ENCODE measurements around the gene ZNF878. TPM values are rescaled to one million over a fixed set of nuclear protein-coding genes. Genes with fewer than 3 reads are reported as not detected.
A peak's percentile ranks its signal among the peaks of the same experiment; 100 is the strongest.
"Not testable (repeated sequence)": the region's sequence is repeated elsewhere in the genome, so short reads cannot be mapped to it uniquely, and the experiment has no call there.

The ZNF878 gene
- total RNA-seq, 1 experiment from 2014 or later = 2.1 TPM

- Histone ChIP-seq H3K9me3 (ENCODE audit: control insufficient read depth, insufficient read depth, low read depth, low read length) (peaks cover 57% of the 10 kb centered on the region), H3K4me1 (ENCODE audit: control insufficient read depth, insufficient read depth, low read length) (no peaks in the 10 kb centered on the region), H3K27me3 (ENCODE audit: control insufficient read depth, insufficient read depth, low read length) (no peaks in the 10 kb centered on the region), H3K27ac (ENCODE audit: low read length) (no peak overlapping the region), H3K4me3 (ENCODE audit: low read depth in 2 of 2, low read length in 2 of 2) (no peak overlapping the region), H3K36me3 (ENCODE audit: control insufficient read depth, insufficient read depth, low read length) (peaks cover 9% of the 10 kb centered on the region; the same call in 1 of the 2 replicates)
- CTCF ChIA-PET = no interaction called here
- no peak for DNase-seq (ENCODE audit: low read depth, low spot score)
- POLR2A ChIA-PET = no interaction called here
- no peak for TF ChIP-seq TCF7L2 (IDR thresholded peaks at IDR 0.05; ENCODE audit: low read depth, low read length)
- intact Hi-C loops (cut with micrococcal nuclease; ENCODE audit: unreplicated experiment) (no loop called here), in situ Hi-C loops (cut with HindIII; ENCODE audit: low pct_unique_long_range_greater_than_20kb, low sequenced_read_pairs) (no loop called here)
- no peak for ATAC-seq
- BruUV-seq (replicated peaks) = no TSS peak
Measured at GRCh38 chr19:12077375-12077774, 24.6 kb upstream of the ZNF878 start.

DNA sequence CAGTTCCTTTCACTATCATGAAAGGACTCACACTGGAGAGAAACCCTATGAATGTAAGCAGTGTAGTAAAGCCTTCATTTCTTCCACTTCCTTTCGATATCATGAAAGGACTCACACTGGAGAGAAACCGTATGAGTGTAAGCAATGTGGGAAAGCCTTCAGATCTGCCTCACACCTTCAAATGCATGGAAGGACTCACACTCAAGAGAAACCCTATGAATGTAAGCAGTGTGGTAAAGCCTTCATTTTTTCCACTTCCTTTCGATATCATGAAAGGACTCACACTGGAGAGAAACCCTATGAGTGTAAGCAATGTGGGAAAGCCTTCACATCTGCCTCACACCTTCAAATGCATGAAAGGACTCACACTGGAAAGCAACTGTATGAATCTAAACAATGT lies 23.6 kb upstream of the ZNF878 start:
- H3K27ac ChIP-seq (ENCODE audit: low read length); H3K4me3 ChIP-seq (ENCODE audit: low read depth in 2 of 2, low read length in 2 of 2); H3K4me1 ChIP-seq (ENCODE audit: control insufficient read depth, insufficient read depth, low read length); intact Hi-C loops (cut with micrococcal nuclease; ENCODE audit: unreplicated experiment); DNase-seq (ENCODE audit: low read depth, low spot score); ATAC-seq; CTCF ChIA-PET; H3K27me3 ChIP-seq (ENCODE audit: control insufficient read depth, insufficient read depth, low read length); H3K36me3 ChIP-seq (ENCODE audit: control insufficient read depth, insufficient read depth, low read length); in situ Hi-C loops (cut with HindIII; ENCODE audit: low pct_unique_long_range_greater_than_20kb, low sequenced_read_pairs); POLR2A ChIA-PET: not testable (repeated sequence)
- peaks cover 61% of the 10 kb centered on the region for H3K9me3 ChIP-seq (ENCODE audit: control insufficient read depth, insufficient read depth, low read depth, low read length)
- TSS peak; percentile 21 for BruUV-seq (replicated peaks)

- CTCF ChIA-PET = no interaction called here
- DNase-seq (ENCODE audit: low read depth, low spot score) = no peak
- POLR2A ChIA-PET = no interaction called here
- ATAC-seq = no peak
- in situ Hi-C loops (cut with HindIII; ENCODE audit: low pct_unique_long_range_greater_than_20kb, low sequenced_read_pairs) = no loop called here
- BruUV-seq (replicated peaks) = no TSS peak
- H3K27ac ChIP-seq (ENCODE audit: low read length) = no peak overlapping the region
- H3K4me3 ChIP-seq (ENCODE audit: low read depth in 2 of 2, low read length in 2 of 2) = no peak overlapping the region
- no peaks in the 10 kb centered on the region for H3K27me3 ChIP-seq (ENCODE audit: control insufficient read depth, insufficient read depth, low read length)
- no peaks in the 10 kb centered on the region for H3K4me1 ChIP-seq (ENCODE audit: control insufficient read depth, insufficient read depth, low read length)
- no peak for TF ChIP-seq CTCF (IDR thresholded peaks at IDR 0.05)
- TF ChIP-seq POLR2AphosphoS5 (IDR thresholded peaks at IDR 0.05; ENCODE audit: low read depth, low read length) = no peak
- no peak for TF ChIP-seq SIN3A (IDR thresholded peaks at IDR 0.05; ENCODE audit: borderline replicate concordance, insufficient read depth, low read depth, low read length)
- TF ChIP-seq, protein P1, sequence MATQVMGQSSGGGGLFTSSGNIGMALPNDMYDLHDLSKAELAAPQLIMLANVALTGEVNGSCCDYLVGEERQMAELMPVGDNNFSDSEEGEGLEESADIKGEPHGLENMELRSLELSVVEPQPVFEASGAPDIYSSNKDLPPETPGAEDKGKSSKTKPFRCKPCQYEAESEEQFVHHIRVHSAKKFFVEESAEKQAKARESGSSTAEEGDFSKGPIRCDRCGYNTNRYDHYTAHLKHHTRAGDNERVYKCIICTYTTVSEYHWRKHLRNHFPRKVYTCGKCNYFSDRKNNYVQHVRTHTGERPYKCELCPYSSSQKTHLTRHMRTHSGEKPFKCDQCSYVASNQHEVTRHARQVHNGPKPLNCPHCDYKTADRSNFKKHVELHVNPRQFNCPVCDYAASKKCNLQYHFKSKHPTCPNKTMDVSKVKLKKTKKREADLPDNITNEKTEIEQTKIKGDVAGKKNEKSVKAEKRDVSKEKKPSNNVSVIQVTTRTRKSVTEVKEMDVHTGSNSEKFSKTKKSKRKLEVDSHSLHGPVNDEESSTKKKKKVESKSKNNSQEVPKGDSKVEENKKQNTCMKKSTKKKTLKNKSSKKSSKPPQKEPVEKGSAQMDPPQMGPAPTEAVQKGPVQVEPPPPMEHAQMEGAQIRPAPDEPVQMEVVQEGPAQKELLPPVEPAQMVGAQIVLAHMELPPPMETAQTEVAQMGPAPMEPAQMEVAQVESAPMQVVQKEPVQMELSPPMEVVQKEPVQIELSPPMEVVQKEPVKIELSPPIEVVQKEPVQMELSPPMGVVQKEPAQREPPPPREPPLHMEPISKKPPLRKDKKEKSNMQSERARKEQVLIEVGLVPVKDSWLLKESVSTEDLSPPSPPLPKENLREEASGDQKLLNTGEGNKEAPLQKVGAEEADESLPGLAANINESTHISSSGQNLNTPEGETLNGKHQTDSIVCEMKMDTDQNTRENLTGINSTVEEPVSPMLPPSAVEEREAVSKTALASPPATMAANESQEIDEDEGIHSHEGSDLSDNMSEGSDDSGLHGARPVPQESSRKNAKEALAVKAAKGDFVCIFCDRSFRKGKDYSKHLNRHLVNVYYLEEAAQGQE (IDR thresholded peaks at IDR 0.05; ENCODE audit: insufficient read depth in 1 of 2, low read depth in 2 of 2, low read length in 1 of 2) = no peak
- TF ChIP-seq TCF7L2 (IDR thresholded peaks at IDR 0.05; ENCODE audit: low read depth, low read length) = no peak
- intact Hi-C loops (cut with micrococcal nuclease; ENCODE audit: unreplicated experiment) = no loop called here
- peaks cover 9% of the 10 kb centered on the region; the same call in 1 of the 2 replicates for H3K36me3 ChIP-seq (ENCODE audit: control insufficient read depth, insufficient read depth, low read length)
- H3K9me3 ChIP-seq (ENCODE audit: control insufficient read depth, insufficient read depth, low read depth, low read length) = peaks cover 66% of the 10 kb centered on the region
Measured at GRCh38 chr19:12075538-12076139, 22.9 kb upstream of the ZNF878 start.
